IPS-20b (cell line): ENCODE results near the gene CAPN5.

Experiments used
- H3K27ac ChIP-seq: one replicate; pipeline ENCODE4 v1.5.1; 2013; ENCODE audit warnings: low read length
- H3K27me3 ChIP-seq: 2 replicates; pipeline ENCODE4 v1.6.1; 2013; ENCODE audit warnings: mild to moderate bottlenecking, low read length, inconsistent platforms; ENCODE audit not compliant: insufficient read depth
- H3K36me3 ChIP-seq: 2 replicates; pipeline ENCODE4 v1.6.1; 2013; ENCODE audit warnings: low read depth, mild to moderate bottlenecking, inconsistent platforms, low read length, moderate library complexity; ENCODE audit not compliant: insufficient read depth
- H3K4me1 ChIP-seq: 2 replicates; pipeline ENCODE4 v1.6.1; 2013; ENCODE audit warnings: mild to moderate bottlenecking, control low read depth, inconsistent platforms, low read length, moderate library complexity; ENCODE audit not compliant: insufficient read depth
- H3K4me3 ChIP-seq: 2 replicates; pipeline ENCODE4 v1.5.1; 2013; ENCODE audit warnings: mild to moderate bottlenecking, low read length, inconsistent platforms
- H3K9ac ChIP-seq: 2 replicates; pipeline ENCODE4 v1.6.1; 2013; ENCODE audit warnings: low read depth, mild to moderate bottlenecking, inconsistent platforms, low read length, moderate library complexity
- H3K9me3 ChIP-seq: 2 replicates; pipeline ENCODE4 v1.6.1; 2013; ENCODE audit warnings: mild to moderate bottlenecking, low read depth, low read length, inconsistent platforms; ENCODE audit not compliant: insufficient read depth

CAPN5 gene

DNA sequence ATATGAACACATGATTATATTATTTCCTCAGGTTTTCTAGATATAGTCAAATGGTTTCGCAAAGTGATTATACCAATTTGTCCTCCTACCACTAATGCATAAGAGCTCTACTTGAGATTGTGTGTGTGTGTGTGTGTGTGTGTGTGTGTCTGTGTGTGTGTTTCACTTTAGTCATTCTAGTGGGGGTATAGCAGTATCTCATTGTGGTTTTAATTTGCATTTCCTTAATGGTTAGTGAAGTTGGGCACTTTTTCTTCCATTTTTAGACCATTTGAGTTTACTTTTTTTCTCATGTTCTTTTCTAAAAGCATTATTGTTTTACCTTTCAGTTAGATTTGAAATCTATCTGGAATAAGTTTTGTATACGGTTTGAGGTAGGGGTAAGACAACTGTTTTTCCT lies 12.9 kb downstream of the CAPN5 start:
- no peaks in the 10 kb centered on the region for H3K36me3 ChIP-seq
- H3K27ac ChIP-seq: no peak overlapping the region
- no peak overlapping the region for H3K4me3 ChIP-seq
- no peaks in the 10 kb centered on the region for H3K4me1 ChIP-seq
- no peaks in the 10 kb centered on the region for H3K9me3 ChIP-seq
- no peaks in the 10 kb centered on the region for H3K27me3 ChIP-seq
- no peak overlapping the region for H3K9ac ChIP-seq

DNA sequence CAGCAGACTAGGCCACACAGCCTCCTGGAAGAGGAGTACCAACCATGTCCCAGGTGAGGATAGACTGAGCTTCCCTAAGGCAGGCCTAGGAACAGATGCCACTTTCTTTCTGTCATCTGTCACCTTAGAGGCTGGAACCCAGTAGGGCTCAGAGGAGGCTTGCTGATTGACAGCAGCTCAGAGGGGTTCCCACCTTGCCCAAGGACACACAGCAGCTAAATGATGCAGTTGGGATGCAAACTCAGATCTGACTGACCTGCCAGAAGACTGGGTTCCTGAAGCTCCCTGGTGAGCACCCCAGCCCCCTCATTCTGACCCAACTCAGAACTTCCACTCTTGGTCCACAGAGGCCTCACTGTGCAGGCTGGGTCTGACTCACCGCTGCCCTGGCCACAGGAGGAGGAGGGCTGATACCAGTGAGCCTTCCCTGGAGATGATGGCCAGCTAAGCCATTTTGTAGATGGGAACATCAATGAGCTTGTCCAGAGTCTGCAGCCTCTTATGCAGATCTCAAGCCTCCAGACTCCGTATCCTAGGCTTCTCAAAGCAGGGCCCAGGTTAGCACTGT lies 14.0 kb downstream of the CAPN5 start:
- H3K4me3 ChIP-seq: no peak overlapping the region
- no peaks in the 10 kb centered on the region for H3K9me3 ChIP-seq
- no peaks in the 10 kb centered on the region for H3K36me3 ChIP-seq
- no peaks in the 10 kb centered on the region for H3K27me3 ChIP-seq
- no peaks in the 10 kb centered on the region for H3K4me1 ChIP-seq
- no peak overlapping the region for H3K27ac ChIP-seq
- H3K9ac ChIP-seq: no peak overlapping the region

DNA sequence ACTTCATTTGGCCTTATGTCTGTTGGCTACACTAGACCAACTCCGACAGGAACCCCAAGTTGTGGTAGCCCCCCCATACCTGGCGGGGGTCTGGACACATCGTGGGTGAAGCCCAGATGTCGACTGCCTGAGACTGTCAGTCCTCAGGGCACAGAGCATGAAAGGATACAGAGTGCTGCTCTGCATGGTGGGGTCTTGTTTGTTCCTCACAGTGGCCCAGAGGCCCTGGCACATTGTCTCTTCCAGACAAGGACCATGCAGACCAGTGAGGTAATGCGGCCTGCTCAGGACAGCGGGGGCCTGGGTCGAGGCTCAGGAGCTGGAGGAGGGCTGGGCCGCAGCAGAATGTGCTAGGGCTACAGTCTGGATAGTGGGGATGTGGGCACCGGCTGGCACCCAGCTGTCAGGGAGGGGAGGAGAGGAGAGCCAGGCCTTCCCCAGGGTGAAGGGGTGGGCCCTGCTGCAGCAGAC lies 14.6 kb downstream of the CAPN5 start:
- Histone ChIP-seq H3K4me1 (no peaks in the 10 kb centered on the region), H3K9ac (no peak overlapping the region), H3K27ac (no peak overlapping the region)

DNA sequence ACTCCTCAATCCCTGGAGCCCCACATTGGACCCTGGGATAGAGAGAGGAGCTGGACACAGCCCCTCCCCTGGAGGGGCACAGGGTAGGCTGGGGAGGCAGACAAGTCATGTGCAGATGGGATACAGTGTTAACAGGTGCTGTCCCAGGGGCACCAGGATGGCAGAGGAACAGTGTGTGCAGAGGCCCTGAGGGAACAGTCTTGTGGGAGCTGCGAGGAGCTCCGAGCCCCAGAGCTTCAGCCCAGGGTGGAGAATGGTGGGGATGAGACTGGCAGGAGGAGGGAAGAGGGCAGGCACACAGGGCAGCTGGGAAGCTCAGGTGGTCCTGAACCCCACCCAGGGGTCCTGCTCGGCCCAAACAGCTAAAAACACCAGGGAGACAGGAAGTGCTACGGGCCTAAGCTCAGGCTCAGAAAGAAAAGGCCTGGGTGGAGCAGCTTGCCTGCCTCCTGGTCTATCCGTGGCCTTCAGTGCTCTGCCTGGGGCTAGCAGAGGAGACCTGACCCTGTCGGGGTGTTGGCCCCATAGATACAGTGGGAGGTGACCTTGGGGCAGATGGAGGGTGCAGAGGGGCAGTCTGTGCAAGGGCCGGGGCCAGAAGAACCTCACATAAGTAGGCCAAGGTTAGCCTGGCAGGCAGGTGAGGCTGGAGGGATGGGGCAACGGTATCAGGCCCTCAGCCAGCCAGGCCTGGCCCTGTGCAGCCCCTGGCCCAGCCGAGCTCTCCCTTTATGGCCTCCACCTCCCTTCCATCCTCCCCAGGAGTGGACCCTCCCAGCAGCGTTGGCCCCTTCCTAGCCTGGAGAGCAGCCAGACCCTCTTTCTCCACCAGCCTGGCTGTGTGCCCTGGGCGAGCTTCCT lies 15.4 kb downstream of the CAPN5 start:
- no peaks in the 10 kb centered on the region for H3K4me1 ChIP-seq
- no peak overlapping the region for H3K9ac ChIP-seq
- no peak overlapping the region for H3K4me3 ChIP-seq
- no peaks in the 10 kb centered on the region for H3K36me3 ChIP-seq
- H3K27me3 ChIP-seq: no peaks in the 10 kb centered on the region
- no peaks in the 10 kb centered on the region for H3K9me3 ChIP-seq
- H3K27ac ChIP-seq: no peak overlapping the region

More for the DNA sequence above, 14.6 kb downstream of the CAPN5 start:
- Histone ChIP-seq H3K9me3 (no peaks in the 10 kb centered on the region), H3K36me3 (no peaks in the 10 kb centered on the region), H3K27me3 (no peaks in the 10 kb centered on the region), H3K4me3 (no peak overlapping the region)

DNA sequence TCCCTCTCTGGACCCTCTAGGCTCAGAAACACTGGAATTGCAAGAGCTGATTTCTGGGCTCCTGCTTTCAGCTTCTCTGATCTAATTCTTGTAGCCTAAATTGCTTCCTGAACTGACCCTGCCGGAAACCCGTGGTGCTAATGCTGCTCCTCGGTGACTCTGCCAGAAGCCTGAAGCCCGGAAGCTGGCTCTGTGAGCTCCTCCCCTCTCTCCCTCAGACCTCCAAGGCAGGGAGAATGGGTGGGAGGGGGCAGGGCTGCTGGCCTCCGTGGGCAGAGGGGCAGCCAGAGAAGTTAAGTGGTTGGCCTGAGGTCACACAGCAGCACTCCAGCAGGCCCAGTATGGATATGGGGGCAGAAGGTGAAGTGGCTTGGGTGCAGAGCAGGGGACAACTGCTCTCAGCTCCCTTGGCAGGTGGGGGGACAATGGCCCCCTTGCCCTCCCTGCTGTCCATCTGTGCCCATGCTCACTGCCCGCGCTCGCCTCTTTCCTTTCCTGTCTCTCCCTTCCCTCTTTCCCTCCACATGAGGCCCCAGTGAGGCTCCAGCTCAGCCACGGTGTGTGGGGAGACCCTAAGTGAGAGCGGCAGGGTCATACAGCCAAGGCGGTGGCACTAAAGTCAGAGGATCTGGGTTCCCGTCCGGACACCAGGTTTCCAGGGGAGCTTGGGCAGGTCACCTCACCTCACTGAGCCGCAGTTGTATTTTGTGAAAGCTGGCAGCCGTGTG lies 16.2 kb downstream of the CAPN5 start:
- no peak overlapping the region for H3K27ac ChIP-seq
- H3K27me3 ChIP-seq: no peaks in the 10 kb centered on the region
- no peaks in the 10 kb centered on the region for H3K4me1 ChIP-seq
- H3K9ac ChIP-seq: no peak overlapping the region; the same call in 1 of the 2 replicates
- H3K36me3 ChIP-seq: no peaks in the 10 kb centered on the region
- no peak overlapping the region for H3K4me3 ChIP-seq
- no peaks in the 10 kb centered on the region for H3K9me3 ChIP-seq

DNA sequence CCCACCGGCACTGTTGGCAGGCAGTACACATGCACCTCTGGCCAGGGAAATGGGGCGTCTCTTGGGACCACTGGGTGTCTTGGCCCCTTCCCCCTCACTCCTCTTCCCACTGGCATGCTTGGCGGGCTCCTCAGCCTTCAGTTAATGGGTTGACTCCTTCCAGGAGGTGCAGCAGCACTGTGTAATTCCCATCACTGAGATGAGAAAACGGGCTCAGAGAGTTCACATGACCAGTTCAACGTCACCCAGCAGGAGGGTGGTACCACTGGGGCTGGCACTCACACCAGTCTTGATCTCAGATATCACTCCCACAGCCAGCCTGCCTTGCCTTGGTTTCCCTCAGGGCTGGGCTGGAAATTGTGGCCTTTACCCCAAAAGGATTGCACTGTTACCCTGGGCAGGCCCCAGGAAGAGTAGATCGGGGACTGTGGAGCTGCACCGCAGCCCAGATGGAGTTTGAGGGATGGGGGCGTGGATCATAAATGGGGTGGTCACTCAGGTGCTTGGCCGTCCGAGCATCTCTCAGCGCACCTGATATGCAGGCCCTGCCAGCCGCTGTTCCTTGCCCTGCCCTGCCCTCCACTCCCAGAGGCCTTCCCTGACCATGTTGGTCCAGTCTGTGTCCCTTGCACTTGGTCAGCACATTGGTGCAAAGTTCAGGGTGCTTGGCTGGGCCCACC lies 16.9 kb downstream of the CAPN5 start:
- H3K9me3 ChIP-seq: no peaks in the 10 kb centered on the region
- H3K27ac ChIP-seq: no peak overlapping the region
- no peaks in the 10 kb centered on the region for H3K4me1 ChIP-seq
- no peak overlapping the region for H3K4me3 ChIP-seq
- H3K36me3 ChIP-seq: no peaks in the 10 kb centered on the region
- H3K9ac ChIP-seq: no peak overlapping the region
- no peaks in the 10 kb centered on the region for H3K27me3 ChIP-seq

DNA sequence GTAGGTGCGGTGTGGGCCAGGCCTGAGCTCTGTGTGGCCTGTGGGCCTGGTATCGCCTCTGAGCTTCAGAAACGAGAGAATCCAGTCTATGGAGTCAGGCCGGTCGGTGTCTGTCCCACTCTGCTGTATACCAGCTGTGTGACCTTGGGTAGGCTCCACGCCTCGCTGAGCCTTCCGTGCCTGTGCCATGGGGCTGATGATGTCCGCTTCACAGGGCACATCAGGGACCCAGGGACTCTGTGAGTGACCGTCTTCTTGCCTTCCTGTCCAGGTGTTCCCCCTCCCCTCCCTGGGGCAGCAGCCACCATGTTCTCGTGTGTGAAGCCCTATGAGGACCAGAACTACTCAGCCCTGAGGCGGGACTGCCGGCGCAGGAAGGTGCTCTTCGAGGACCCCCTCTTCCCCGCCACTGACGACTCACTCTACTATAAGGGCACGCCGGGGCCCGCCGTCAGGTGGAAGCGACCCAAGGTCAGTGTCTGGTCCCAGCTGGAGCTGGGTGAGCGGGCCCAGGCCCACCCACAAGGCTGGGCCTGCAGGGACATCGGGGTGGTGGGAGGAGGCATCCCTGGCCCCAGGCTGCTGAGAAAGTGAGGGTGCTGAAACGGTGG lies 17.9 kb downstream of the CAPN5 start:
- no peaks in the 10 kb centered on the region for H3K9me3 ChIP-seq
- H3K36me3 ChIP-seq: no peaks in the 10 kb centered on the region
- H3K27ac ChIP-seq: no peak overlapping the region
- no peak overlapping the region for H3K9ac ChIP-seq
- H3K4me3 ChIP-seq: no peak overlapping the region
- no peaks in the 10 kb centered on the region for H3K4me1 ChIP-seq
- no peaks in the 10 kb centered on the region for H3K27me3 ChIP-seq

DNA sequence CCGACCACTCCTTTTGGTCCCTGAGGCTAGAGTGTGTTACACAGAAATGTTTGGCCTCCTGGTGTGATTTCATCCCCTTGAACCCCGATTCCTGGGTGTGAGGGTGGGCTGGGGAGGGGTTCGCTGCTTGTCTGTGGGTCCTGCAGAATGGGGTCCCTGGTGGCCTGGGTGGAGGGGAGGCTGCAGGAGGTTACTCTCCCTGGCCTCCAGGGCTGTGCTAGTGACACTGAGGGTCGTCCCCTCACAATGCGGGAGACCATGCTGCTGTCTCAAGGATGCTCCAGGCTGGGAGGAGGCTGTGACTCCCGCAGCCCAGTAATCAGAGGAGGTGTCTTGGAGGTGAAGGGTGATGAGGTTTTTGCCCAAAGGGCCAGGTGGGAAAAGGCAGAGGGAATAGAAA lies 18.9 kb downstream of the CAPN5 start:
- Histone ChIP-seq H3K36me3 (no peaks in the 10 kb centered on the region), H3K9ac (no peak overlapping the region), H3K27ac (no peak overlapping the region), H3K4me1 (no peaks in the 10 kb centered on the region), H3K4me3 (no peak overlapping the region), H3K9me3 (no peaks in the 10 kb centered on the region), H3K27me3 (no peaks in the 10 kb centered on the region)

DNA sequence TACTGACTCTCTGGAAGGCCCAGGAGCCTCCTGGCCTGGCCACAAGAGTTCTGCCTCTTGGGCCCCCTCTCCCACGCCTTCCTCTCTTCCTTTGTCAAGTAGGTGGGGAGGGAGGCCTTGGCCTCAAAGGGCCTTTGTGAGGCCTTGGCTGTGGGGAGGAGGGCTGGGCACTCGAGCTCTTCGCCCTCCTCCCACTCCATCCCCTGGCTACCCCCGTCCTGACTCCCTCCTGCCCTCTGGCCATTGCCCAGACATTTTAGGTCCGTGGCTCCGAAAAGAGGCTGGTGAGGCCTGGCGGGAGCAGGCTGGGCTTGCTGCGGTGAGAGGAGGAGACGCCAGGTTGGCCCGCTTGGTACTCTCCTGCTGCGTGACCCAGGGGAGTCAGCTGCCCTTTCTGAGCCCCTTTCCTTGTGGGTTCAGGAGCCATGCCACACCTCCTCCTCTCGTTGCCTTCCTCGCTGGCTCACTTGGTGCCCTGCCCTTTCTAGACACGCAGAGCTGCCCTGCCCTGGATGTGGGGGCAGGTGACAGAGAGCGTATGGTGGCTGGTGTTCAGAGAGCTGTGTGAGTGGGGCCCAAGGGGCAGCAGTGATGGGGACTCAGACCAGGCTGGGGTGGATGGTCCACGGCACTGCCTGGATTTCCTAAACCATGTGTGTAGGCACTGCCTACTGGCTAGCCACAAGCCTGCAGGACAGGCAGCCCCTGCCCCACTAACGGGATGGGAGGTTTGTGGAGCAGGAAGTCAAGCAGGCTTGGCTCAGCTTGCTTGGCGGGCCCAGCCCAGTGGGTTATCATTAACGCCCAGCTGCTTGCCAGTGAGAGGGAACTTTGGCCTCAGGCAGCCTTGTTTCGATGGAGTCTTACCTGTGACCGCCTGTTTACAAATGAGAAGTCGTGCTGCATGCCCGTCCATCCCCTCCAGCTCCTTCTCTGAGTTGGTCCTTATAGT lies 20.0 kb downstream of the CAPN5 start:
- Histone ChIP-seq H3K9ac (no peak overlapping the region), H3K36me3 (no peaks in the 10 kb centered on the region), H3K9me3 (no peaks in the 10 kb centered on the region), H3K27me3 (no peaks in the 10 kb centered on the region), H3K27ac (no peak overlapping the region), H3K4me3 (no peak overlapping the region), H3K4me1 (no peaks in the 10 kb centered on the region; the same call in 1 of the 2 replicates)

DNA sequence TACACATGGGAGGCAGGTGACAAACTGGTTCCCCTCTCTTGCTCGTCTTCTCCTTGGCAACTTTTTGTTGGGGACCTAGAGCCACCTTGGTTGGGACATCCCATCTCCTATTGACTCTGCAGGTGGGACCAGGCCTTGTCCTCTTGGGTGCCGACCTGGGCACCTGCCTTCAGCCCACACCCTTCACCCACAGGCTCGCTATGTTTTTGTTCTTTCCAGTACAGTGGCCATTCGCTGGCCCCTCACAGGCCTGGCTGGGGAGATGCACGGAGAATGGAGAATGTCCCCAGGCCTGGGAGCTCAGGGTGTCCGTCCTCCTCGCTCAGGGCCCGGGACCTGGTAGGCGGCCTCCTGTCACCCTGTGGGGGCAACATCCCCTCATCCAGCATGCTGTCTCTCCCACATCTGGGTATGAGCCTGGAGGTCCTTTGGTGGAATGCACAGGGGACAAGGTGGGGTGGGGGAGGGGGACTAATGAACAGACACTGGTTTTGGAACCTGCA lies 21.0 kb downstream of the CAPN5 start:
- Histone ChIP-seq H3K27ac (no peak overlapping the region), H3K9ac (no peak overlapping the region), H3K27me3 (no peaks in the 10 kb centered on the region), H3K4me1 (no peaks in the 10 kb centered on the region; the same call in 1 of the 2 replicates), H3K4me3 (no peak overlapping the region), H3K36me3 (no peaks in the 10 kb centered on the region), H3K9me3 (no peaks in the 10 kb centered on the region)
